IMR-90 (cell line): ENCODE results near the gene USP25. TPM values are rescaled to one million over a fixed set of nuclear protein-coding genes. Genes with fewer than 3 reads are reported as not detected.

Experiments
- ATAC-seq: fragments of 200-7000 bp; cut with Tn5 transposase; 2 replicates; pipeline ENCODE4 v1.9.1; 2020; ENCODE audit warnings: low read depth, mild to moderate bottlenecking, moderate library complexity
- BruUV-seq: library from RNA; stranded (reverse); fragments of 400-500 nt; replicated peaks from 2 replicates; lab custom pipeline; 2021; lab: Mats Ljungman, UMichigan
- CTCF ChIA-PET: fragments of 300-600 bp; formaldehyde crosslinking; extraction: SDS; loops from one replicate; lab custom pipeline; 2021; ENCODE audit warnings: antibody characterized with exemption; lab: Yijun Ruan, JAX
- POLR2A ChIA-PET: fragments of 300-600 bp; sonication (Branson Sonifier 250); formaldehyde crosslinking; loops from one replicate; lab custom pipeline; 2022; ENCODE audit warnings: antibody characterized with exemption; ENCODE audit not compliant: unreplicated experiment; lab: Charles Lee
- DNase-seq: peaks from one replicate; pipeline ENCODE4 v3.0.0; 2013
- H2AFZ ChIP-seq: replicated peaks from 2 replicates; pipeline ENCODE3; 2013; ENCODE audit warnings: low read length, mild to moderate bottlenecking; ENCODE audit not compliant: poor library complexity
- H2AK5ac ChIP-seq: 2 replicates; pipeline ENCODE4 v1.6.1; 2013; ENCODE audit warnings: low read depth, low read length, inconsistent platforms
- H2AK9ac ChIP-seq: replicated peaks from 2 replicates; pipeline ENCODE3; 2013; ENCODE audit warnings: mild to moderate bottlenecking, low read depth, low read length, moderate library complexity; ENCODE audit not compliant: poor library complexity
- H2BK120ac ChIP-seq: 2 replicates; pipeline ENCODE4 v1.6.1; 2013; ENCODE audit warnings: low read depth, low read length, inconsistent platforms
- H2BK15ac ChIP-seq: 3 replicates; pipeline ENCODE4 v1.6.1; 2013; ENCODE audit warnings: low read depth, low read length, inconsistent platforms
- H2BK20ac ChIP-seq: 2 replicates; pipeline ENCODE4 v1.6.1; 2013; ENCODE audit warnings: low read depth, mild to moderate bottlenecking, inconsistent platforms, low read length, moderate library complexity
- H2BK5ac ChIP-seq: 2 replicates; pipeline ENCODE4 v1.6.1; 2013; ENCODE audit warnings: mild to moderate bottlenecking, low read depth, low read length, inconsistent platforms; ENCODE audit not compliant: poor library complexity, severe bottlenecking
- H3K14ac ChIP-seq: replicated peaks from 2 replicates; pipeline ENCODE4 v1.6.1; 2013; ENCODE audit warnings: low read depth, low read length, inconsistent platforms
- H3K18ac ChIP-seq: 2 replicates; pipeline ENCODE4 v1.6.1; 2013; ENCODE audit warnings: low read depth, low read length, control low read depth
- H3K23ac ChIP-seq: 2 replicates; pipeline ENCODE4 v1.6.1; 2013; ENCODE audit warnings: low read depth, low read length, inconsistent platforms
- H3K27ac ChIP-seq: 2 replicates; pipeline ENCODE4 v1.5.1; 2013; ENCODE audit warnings: mild to moderate bottlenecking, control low read depth, low read length; ENCODE audit not compliant: insufficient read depth
- H3K27me3 ChIP-seq: 2 replicates; pipeline ENCODE4 v1.6.1; 2013; ENCODE audit warnings: low read length; ENCODE audit not compliant: control insufficient read depth, insufficient read depth
- H3K36me3 ChIP-seq: 2 replicates; pipeline ENCODE4 v1.6.1; 2013; ENCODE audit warnings: low read length, mixed read lengths; ENCODE audit not compliant: control insufficient read depth, insufficient read depth
- H3K4ac ChIP-seq: 2 replicates; pipeline ENCODE4 v1.6.1; 2013; ENCODE audit warnings: low read depth, low read length, inconsistent platforms
- H3K4me1 ChIP-seq: 2 replicates; pipeline ENCODE4 v1.6.1; 2013; ENCODE audit warnings: low read length, mixed read lengths; ENCODE audit not compliant: control insufficient read depth, insufficient read depth
- H3K4me2 ChIP-seq: 2 replicates; pipeline ENCODE4 v1.6.1; 2013; ENCODE audit warnings: low read depth, mild to moderate bottlenecking, control low read depth, low read length, moderate library complexity
- H3K4me3 ChIP-seq: 2 replicates; pipeline ENCODE4 v1.5.1; 2013; ENCODE audit warnings: low read depth, mild to moderate bottlenecking, control low read depth, low read length, moderate library complexity; ENCODE audit not compliant: insufficient read depth
- H3K56ac ChIP-seq: 2 replicates; pipeline ENCODE4 v1.6.1; 2013; ENCODE audit warnings: low read length, inconsistent platforms; ENCODE audit not compliant: insufficient read depth; ENCODE audit errors: extremely low read depth
- H3K79me1 ChIP-seq, 2 experiments: 2 replicates each; pipeline ENCODE4 v1.6.1; 2013; ENCODE audit warnings: low read length in 2 of 2, inconsistent platforms in 1 of 2, low read depth in 1 of 2
- H3K9ac ChIP-seq: 2 replicates; pipeline ENCODE4 v1.6.1; 2013; ENCODE audit warnings: low read depth, low read length, control low read depth
- H3K9me1 ChIP-seq: 2 replicates; pipeline ENCODE4 v1.6.1; 2013; ENCODE audit warnings: low read length, inconsistent platforms; ENCODE audit not compliant: insufficient read depth
- H3K9me3 ChIP-seq: 2 replicates; pipeline ENCODE4 v1.6.1; 2013; ENCODE audit warnings: low read length; ENCODE audit not compliant: control insufficient read depth, insufficient read depth
- H4K20me1 ChIP-seq: 2 replicates; pipeline ENCODE4 v1.6.1; 2013; ENCODE audit warnings: low read length, inconsistent platforms; ENCODE audit not compliant: insufficient read depth
- H4K5ac ChIP-seq: 2 replicates; pipeline ENCODE4 v1.6.1; 2013; ENCODE audit warnings: mild to moderate bottlenecking, low read depth, low read length, control low read depth
- H4K8ac ChIP-seq, 2 experiments: 2 replicates each; pipeline ENCODE4 v1.6.1; 2013; ENCODE audit warnings: low read depth in 2 of 2, low read length in 2 of 2, control low read depth in 1 of 2, inconsistent platforms in 1 of 2
- H4K91ac ChIP-seq: 2 replicates; pipeline ENCODE4 v1.6.1; 2013; ENCODE audit warnings: low read depth, low read length, inconsistent platforms; ENCODE audit not compliant: insufficient read depth
- BHLHE40 ChIP-seq: fragments of 150-350 bp; IDR thresholded peaks from 2 replicates; pipeline ENCODE4 v1.6.1; 2016; ENCODE audit warnings: mild to moderate bottlenecking, low read depth, low read length
- CEBPB ChIP-seq: IDR thresholded peaks from 2 replicates; pipeline ENCODE4 v1.6.1; 2012; ENCODE audit warnings: low read depth, low read length, improper control_type of control experiment
- MAFK ChIP-seq: IDR thresholded peaks from 2 replicates; pipeline ENCODE4 v1.6.1; 2012; ENCODE audit warnings: low read depth, low read length, improper control_type of control experiment
- MAZ ChIP-seq: IDR thresholded peaks from 2 replicates; pipeline ENCODE4 v1.6.1; 2012; ENCODE audit warnings: low read depth, mild to moderate bottlenecking, low read length, improper control_type of control experiment, moderate library complexity, borderline replicate concordance
- MXI1 ChIP-seq: IDR thresholded peaks from 2 replicates; pipeline ENCODE4 v1.6.1; 2012; ENCODE audit warnings: low read depth, mild to moderate bottlenecking, low read length, moderate library complexity, borderline replicate concordance
- POLR2A ChIP-seq: IDR thresholded peaks from 2 replicates; pipeline ENCODE4 v1.6.1; 2012; ENCODE audit warnings: mild to moderate bottlenecking, low read depth, low read length
- RFX5 ChIP-seq: IDR thresholded peaks from 2 replicates; pipeline ENCODE4 v1.8.0; 2012; ENCODE audit warnings: low read depth, mild to moderate bottlenecking, low read length, moderate library complexity
- WGBS, 2 experiments: methylation state at CpG; one replicate each; pipeline versions ENCODE4 v1.1.5 to v1.1.7; 2013; ENCODE audit warnings: missing lambda C conversion rate in 2 of 2; ENCODE audit not compliant: insufficient read length in 1 of 2; ENCODE audit errors: extremely low coverage in 2 of 2; 5-methylcytosine and 5-hydroxymethylcytosine counted together
- dilution Hi-C: fragments of 300-500 bp; cut with HindIII; formaldehyde crosslinking; loops from one replicate; pipeline ENCODE4 v1.14.3; 2018; ENCODE audit warnings: low sequenced_read_pairs; ENCODE audit not compliant: unreplicated experiment
- in situ Hi-C: fragments of 300-500 bp; cut with MboI; formaldehyde crosslinking; loops from 3 replicates; pipeline ENCODE4 v1.14.3; 2019; ENCODE audit warnings: low sequenced_read_pairs, inconsistent platforms, mixed read lengths
- intact Hi-C: fragments of 100-400 bp; cut with micrococcal nuclease; formaldehyde crosslinking; loops from 2 replicates; pipeline ENCODE4 v1.10.0; 2022
- polyA plus RNA-seq, 3 experiments: library from polyadenylated mRNA; depleted of rRNA; stranded (reverse); fragments of >200 nt; gene quantifications; 2 replicates each; pipeline ENCODE4 v1.2.3, GENCODE V29; 2012; ENCODE audit warnings: low replicate concordance in 1 of 3
- total RNA-seq: library from RNA; depleted of rRNA; stranded (reverse); fragments of >200 nt; gene quantifications from 2 replicates; pipeline ENCODE4 v1.2.3, GENCODE V29; 2012
- TF ChIP-seq, protein P1 (sequence below): fragments of 150-350 bp; IDR thresholded peaks from 2 replicates; pipeline ENCODE4 v1.6.1; 2016; ENCODE audit warnings: low read depth, mild to moderate bottlenecking, low read length, moderate library complexity, borderline replicate concordance
- TF ChIP-seq, protein P2 (sequence below): fragments of 150-350 bp; IDR thresholded peaks from 2 replicates; pipeline ENCODE4 v1.6.1; 2017; ENCODE audit warnings: mild to moderate bottlenecking, antibody characterized with exemption, low read length, low read depth

USP25 gene
- total and polyA plus RNA-seq, 2 of the 4 experiments (the other 2 are of a cell fraction): 9.3 to 23.3 TPM

DNA sequence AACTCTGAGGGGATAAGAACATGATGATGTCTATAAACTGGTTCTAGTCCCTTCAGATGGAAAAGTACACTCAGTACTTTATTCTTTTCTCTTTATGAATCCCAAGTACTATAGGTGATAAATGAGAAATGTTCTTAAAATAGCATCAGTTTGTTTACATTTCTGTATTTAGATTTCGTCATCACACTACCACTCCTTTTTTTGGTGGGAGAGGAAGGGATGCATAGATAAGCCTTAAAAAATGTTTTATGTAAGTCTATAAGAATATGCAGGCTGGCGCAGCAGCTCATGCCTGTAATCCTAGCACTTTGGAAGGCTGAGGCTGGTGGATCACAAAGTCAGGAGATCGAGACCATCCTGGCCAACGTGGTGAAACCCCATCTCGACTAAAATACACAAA lies 144.8 kb downstream of the USP25 start:
- Histone ChIP-seq H3K9me1 (no peaks in the 10 kb centered on the region), H3K27ac (no peak overlapping the region), H3K9me3 (no peaks in the 10 kb centered on the region), H3K79me1 (no peaks in the 10 kb centered on the region), H4K8ac (no peak overlapping the region), H3K4me3 (no peak overlapping the region), H2BK20ac (no peak overlapping the region), H2BK120ac (no peak overlapping the region), H3K36me3 (peaks cover 8% of the 10 kb centered on the region), H2AK5ac (no peak overlapping the region), H3K23ac (no peak overlapping the region), H3K14ac (no peak overlapping the region), H2AK9ac (no peak overlapping the region), H3K4me2 (no peak overlapping the region), H3K9ac (no peak overlapping the region), H3K27me3 (no peaks in the 10 kb centered on the region), H3K56ac (no peak overlapping the region), H4K20me1 (no peaks in the 10 kb centered on the region), H3K4ac (no peak overlapping the region), H2BK15ac (no peak overlapping the region), H4K91ac (no peak overlapping the region), H2BK5ac (no peak overlapping the region), H4K5ac (no peak overlapping the region), H3K18ac (no peak overlapping the region), H2AFZ (no peak overlapping the region), H3K4me1 (no peaks in the 10 kb centered on the region)
- POLR2A ChIA-PET: no interaction called here
- WGBS, 2 experiments: no CpG with 5 or more reads among the region's 5 CpGs
- intact Hi-C loops: no loop called here
- CTCF ChIA-PET: interaction anchor here (0.6 kb wide), 1 partner anchor 1647 kb away, joined by 3 read pairs; no protein-coding TSS in a partner anchor
- ATAC-seq (no peak), DNase-seq (peak; percentile 55)
- in situ Hi-C loops: no loop called here
- dilution Hi-C loops: no loop called here
- TF ChIP-seq CEBPB (peak; percentile 69), MXI1 (no peak), POLR2A (no peak), BHLHE40 (no peak), MAFK (no peak), RFX5 (no peak), MAZ (no peak)
- TF ChIP-seq, protein P1, sequence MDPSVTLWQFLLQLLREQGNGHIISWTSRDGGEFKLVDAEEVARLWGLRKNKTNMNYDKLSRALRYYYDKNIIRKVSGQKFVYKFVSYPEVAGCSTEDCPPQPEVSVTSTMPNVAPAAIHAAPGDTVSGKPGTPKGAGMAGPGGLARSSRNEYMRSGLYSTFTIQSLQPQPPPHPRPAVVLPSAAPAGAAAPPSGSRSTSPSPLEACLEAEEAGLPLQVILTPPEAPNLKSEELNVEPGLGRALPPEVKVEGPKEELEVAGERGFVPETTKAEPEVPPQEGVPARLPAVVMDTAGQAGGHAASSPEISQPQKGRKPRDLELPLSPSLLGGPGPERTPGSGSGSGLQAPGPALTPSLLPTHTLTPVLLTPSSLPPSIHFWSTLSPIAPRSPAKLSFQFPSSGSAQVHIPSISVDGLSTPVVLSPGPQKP: no peak
- TF ChIP-seq, protein P2, sequence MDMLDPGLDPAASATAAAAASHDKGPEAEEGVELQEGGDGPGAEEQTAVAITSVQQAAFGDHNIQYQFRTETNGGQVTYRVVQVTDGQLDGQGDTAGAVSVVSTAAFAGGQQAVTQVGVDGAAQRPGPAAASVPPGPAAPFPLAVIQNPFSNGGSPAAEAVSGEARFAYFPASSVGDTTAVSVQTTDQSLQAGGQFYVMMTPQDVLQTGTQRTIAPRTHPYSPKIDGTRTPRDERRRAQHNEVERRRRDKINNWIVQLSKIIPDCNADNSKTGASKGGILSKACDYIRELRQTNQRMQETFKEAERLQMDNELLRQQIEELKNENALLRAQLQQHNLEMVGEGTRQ: no peak
- BruUV-seq: no TSS peak
